ENCODE measurements around the gene BRD8.

- TF ChIP-seq CSDC2 (CRISPR knock-in tag; IDR thresholded peaks at IDR 0.05) (no peak), ZFP30 (CRISPR knock-in tag; IDR thresholded peaks at IDR 0.05) (no peak)
These were observed at the start of gene BRD8, which contains the start of gene KIF20A for GRCh38 chr5:138178516-138179276.
